IMR-90 (cell line): ENCODE measurements around the gene TDRD12. TPM values are rescaled to one million over a fixed set of nuclear protein-coding genes. Genes with fewer than 3 reads are reported as not detected.

Experiments
- ATAC-seq: fragments of 200-7000 bp; cut with Tn5 transposase; 2 replicates; pipeline ENCODE4 v1.9.1; 2020; ENCODE audit warnings: low read depth, mild to moderate bottlenecking, moderate library complexity
- BruUV-seq: library from RNA; stranded (reverse); fragments of 400-500 nt; replicated peaks from 2 replicates; lab custom pipeline; 2021; lab: Mats Ljungman, UMichigan
- CTCF ChIA-PET: fragments of 300-600 bp; formaldehyde crosslinking; extraction: SDS; loops from one replicate; lab custom pipeline; 2021; ENCODE audit warnings: antibody characterized with exemption; lab: Yijun Ruan, JAX
- POLR2A ChIA-PET: fragments of 300-600 bp; sonication (Branson Sonifier 250); formaldehyde crosslinking; loops from one replicate; lab custom pipeline; 2022; ENCODE audit warnings: antibody characterized with exemption; ENCODE audit not compliant: unreplicated experiment; lab: Charles Lee
- DNase-seq: peaks from one replicate; pipeline ENCODE4 v3.0.0; 2013
- H2AFZ ChIP-seq: replicated peaks from 2 replicates; pipeline ENCODE3; 2013; ENCODE audit warnings: low read length, mild to moderate bottlenecking; ENCODE audit not compliant: poor library complexity
- H2AK5ac ChIP-seq: 2 replicates; pipeline ENCODE4 v1.6.1; 2013; ENCODE audit warnings: low read depth, low read length, inconsistent platforms
- H2AK9ac ChIP-seq: replicated peaks from 2 replicates; pipeline ENCODE3; 2013; ENCODE audit warnings: mild to moderate bottlenecking, low read depth, low read length, moderate library complexity; ENCODE audit not compliant: poor library complexity
- H2BK120ac ChIP-seq: 2 replicates; pipeline ENCODE4 v1.6.1; 2013; ENCODE audit warnings: low read depth, low read length, inconsistent platforms
- H2BK15ac ChIP-seq: 3 replicates; pipeline ENCODE4 v1.6.1; 2013; ENCODE audit warnings: low read depth, low read length, inconsistent platforms
- H2BK20ac ChIP-seq: 2 replicates; pipeline ENCODE4 v1.6.1; 2013; ENCODE audit warnings: low read depth, mild to moderate bottlenecking, inconsistent platforms, low read length, moderate library complexity
- H2BK5ac ChIP-seq: 2 replicates; pipeline ENCODE4 v1.6.1; 2013; ENCODE audit warnings: mild to moderate bottlenecking, low read depth, low read length, inconsistent platforms; ENCODE audit not compliant: poor library complexity, severe bottlenecking
- H3K14ac ChIP-seq: replicated peaks from 2 replicates; pipeline ENCODE4 v1.6.1; 2013; ENCODE audit warnings: low read depth, low read length, inconsistent platforms
- H3K18ac ChIP-seq: 2 replicates; pipeline ENCODE4 v1.6.1; 2013; ENCODE audit warnings: low read depth, low read length, control low read depth
- H3K23ac ChIP-seq: 2 replicates; pipeline ENCODE4 v1.6.1; 2013; ENCODE audit warnings: low read depth, low read length, inconsistent platforms
- H3K27ac ChIP-seq: 2 replicates; pipeline ENCODE4 v1.5.1; 2013; ENCODE audit warnings: mild to moderate bottlenecking, control low read depth, low read length; ENCODE audit not compliant: insufficient read depth
- H3K27me3 ChIP-seq: 2 replicates; pipeline ENCODE4 v1.6.1; 2013; ENCODE audit warnings: low read length; ENCODE audit not compliant: control insufficient read depth, insufficient read depth
- H3K36me3 ChIP-seq: 2 replicates; pipeline ENCODE4 v1.6.1; 2013; ENCODE audit warnings: low read length, mixed read lengths; ENCODE audit not compliant: control insufficient read depth, insufficient read depth
- H3K4ac ChIP-seq: 2 replicates; pipeline ENCODE4 v1.6.1; 2013; ENCODE audit warnings: low read depth, low read length, inconsistent platforms
- H3K4me1 ChIP-seq: 2 replicates; pipeline ENCODE4 v1.6.1; 2013; ENCODE audit warnings: low read length, mixed read lengths; ENCODE audit not compliant: control insufficient read depth, insufficient read depth
- H3K4me2 ChIP-seq: 2 replicates; pipeline ENCODE4 v1.6.1; 2013; ENCODE audit warnings: low read depth, mild to moderate bottlenecking, control low read depth, low read length, moderate library complexity
- H3K4me3 ChIP-seq: 2 replicates; pipeline ENCODE4 v1.5.1; 2013; ENCODE audit warnings: low read depth, mild to moderate bottlenecking, control low read depth, low read length, moderate library complexity; ENCODE audit not compliant: insufficient read depth
- H3K56ac ChIP-seq: 2 replicates; pipeline ENCODE4 v1.6.1; 2013; ENCODE audit warnings: low read length, inconsistent platforms; ENCODE audit not compliant: insufficient read depth; ENCODE audit errors: extremely low read depth
- H3K79me1 ChIP-seq, 2 experiments: 2 replicates each; pipeline ENCODE4 v1.6.1; 2013; ENCODE audit warnings: low read length in 2 of 2, inconsistent platforms in 1 of 2, low read depth in 1 of 2
- H3K9ac ChIP-seq: 2 replicates; pipeline ENCODE4 v1.6.1; 2013; ENCODE audit warnings: low read depth, low read length, control low read depth
- H3K9me1 ChIP-seq: 2 replicates; pipeline ENCODE4 v1.6.1; 2013; ENCODE audit warnings: low read length, inconsistent platforms; ENCODE audit not compliant: insufficient read depth
- H3K9me3 ChIP-seq: 2 replicates; pipeline ENCODE4 v1.6.1; 2013; ENCODE audit warnings: low read length; ENCODE audit not compliant: control insufficient read depth, insufficient read depth
- H4K20me1 ChIP-seq: 2 replicates; pipeline ENCODE4 v1.6.1; 2013; ENCODE audit warnings: low read length, inconsistent platforms; ENCODE audit not compliant: insufficient read depth
- H4K5ac ChIP-seq: 2 replicates; pipeline ENCODE4 v1.6.1; 2013; ENCODE audit warnings: mild to moderate bottlenecking, low read depth, low read length, control low read depth
- H4K8ac ChIP-seq, 2 experiments: 2 replicates each; pipeline ENCODE4 v1.6.1; 2013; ENCODE audit warnings: low read depth in 2 of 2, low read length in 2 of 2, control low read depth in 1 of 2, inconsistent platforms in 1 of 2
- H4K91ac ChIP-seq: 2 replicates; pipeline ENCODE4 v1.6.1; 2013; ENCODE audit warnings: low read depth, low read length, inconsistent platforms; ENCODE audit not compliant: insufficient read depth
- BHLHE40 ChIP-seq: fragments of 150-350 bp; IDR thresholded peaks from 2 replicates; pipeline ENCODE4 v1.6.1; 2016; ENCODE audit warnings: mild to moderate bottlenecking, low read depth, low read length
- ELK1 ChIP-seq: fragments of 150-350 bp; IDR thresholded peaks from 2 replicates; pipeline ENCODE4 v1.6.1; 2016; ENCODE audit warnings: low read depth, mild to moderate bottlenecking, low read length, moderate library complexity, borderline replicate concordance
- MAFK ChIP-seq: IDR thresholded peaks from 2 replicates; pipeline ENCODE4 v1.6.1; 2012; ENCODE audit warnings: low read depth, low read length, improper control_type of control experiment
- MXI1 ChIP-seq: IDR thresholded peaks from 2 replicates; pipeline ENCODE4 v1.6.1; 2012; ENCODE audit warnings: low read depth, mild to moderate bottlenecking, low read length, moderate library complexity, borderline replicate concordance
- WGBS, 2 experiments: methylation state at CpG; one replicate each; pipeline versions ENCODE4 v1.1.5 to v1.1.7; 2013; ENCODE audit warnings: missing lambda C conversion rate in 2 of 2; ENCODE audit not compliant: insufficient read length in 1 of 2; ENCODE audit errors: extremely low coverage in 2 of 2; 5-methylcytosine and 5-hydroxymethylcytosine counted together
- dilution Hi-C: fragments of 300-500 bp; cut with HindIII; formaldehyde crosslinking; loops from one replicate; pipeline ENCODE4 v1.14.3; 2018; ENCODE audit warnings: low sequenced_read_pairs; ENCODE audit not compliant: unreplicated experiment
- in situ Hi-C: fragments of 300-500 bp; cut with MboI; formaldehyde crosslinking; loops from 3 replicates; pipeline ENCODE4 v1.14.3; 2019; ENCODE audit warnings: low sequenced_read_pairs, inconsistent platforms, mixed read lengths
- intact Hi-C: fragments of 100-400 bp; cut with micrococcal nuclease; formaldehyde crosslinking; loops from 2 replicates; pipeline ENCODE4 v1.10.0; 2022
- polyA plus RNA-seq, 3 experiments: library from polyadenylated mRNA; depleted of rRNA; stranded (reverse); fragments of >200 nt; gene quantifications; 2 replicates each; pipeline ENCODE4 v1.2.3, GENCODE V29; 2012; ENCODE audit warnings: low replicate concordance in 1 of 3
- total RNA-seq: library from RNA; depleted of rRNA; stranded (reverse); fragments of >200 nt; gene quantifications from 2 replicates; pipeline ENCODE4 v1.2.3, GENCODE V29; 2012

The TDRD12 gene
- total and polyA plus RNA-seq, 2 of the 4 experiments (the other 2 are of a cell fraction), result under 0.01 to 0.07 TPM

GRCh38 chr19:32720936-32721250 lies 1.3 kb downstream of the TDRD12 start:
- CTCF ChIA-PET, result no interaction called here

More at GRCh38 chr19:32720936-32721250, 1.3 kb downstream of the TDRD12 start:
- Histone ChIP-seq H3K9me3 (no peaks in the 10 kb centered on the region), H3K4me1 (no peaks in the 10 kb centered on the region), H3K9ac (no peak overlapping the region), H4K5ac (no peak overlapping the region), H2AK5ac (no peak overlapping the region), H3K56ac (no peak overlapping the region), H3K79me1 (no peaks in the 10 kb centered on the region), H4K8ac (no peak overlapping the region), H3K9me1 (no peaks in the 10 kb centered on the region), H4K91ac (no peak overlapping the region), H3K18ac (no peak overlapping the region), H3K27ac (no peak overlapping the region), H2BK120ac (no peak overlapping the region), H3K4me3 (no peak overlapping the region), H2AFZ (no peak overlapping the region), H3K4ac (no peak overlapping the region), H3K14ac (no peak overlapping the region), H4K20me1 (no peaks in the 10 kb centered on the region), H3K23ac (no peak overlapping the region), H3K36me3 (peaks cover 2% of the 10 kb centered on the region; the same call in 1 of the 2 replicates), H2BK15ac (no peak overlapping the region), H2AK9ac (no peak overlapping the region), H3K4me2 (no peak overlapping the region), H2BK20ac (no peak overlapping the region), H2BK5ac (no peak overlapping the region), H3K27me3 (no peaks in the 10 kb centered on the region)
- in situ Hi-C loops (no loop called here), dilution Hi-C loops (no loop called here), intact Hi-C loops (no loop called here)
- TF ChIP-seq BHLHE40, result no peak
- TF ChIP-seq ELK1, result no peak
- no peak for TF ChIP-seq MXI1
- no peak for TF ChIP-seq MAFK
- DNase-seq, result no peak
- no TSS peak for BruUV-seq
- 97% methylated on average over 5 of the region's 22 CpGs; no CpG with 5 or more reads in 1 of the 2 experiments for WGBS, 2 experiments
- POLR2A ChIA-PET, result no interaction called here
- ATAC-seq, result no peak
